ENCODE data around the gene GOLIM4. TPM values are rescaled to one million over a fixed set of nuclear protein-coding genes. Genes with fewer than 3 reads are reported as not detected.

Gene GOLIM4
- total RNA-seq, 1 experiment from 2014 or later: 24.6 TPM

GRCh38 chr3:168037020-168037419 lies 58.7 kb downstream of the GOLIM4 start:
- peaks cover 22 to 45% (median 39%) of the 10 kb centered on the region in 3 experiments for H3K36me3 Mint-ChIP-seq (ENCODE audit: insufficient read depth in 1 of 3, low read depth in 3 of 3)
- H3K27ac Mint-ChIP-seq: no peak overlapping the region
- Histone ChIP-seq H2BK5ac (ENCODE audit: insufficient read length, low read length) (no peak overlapping the region), H3K4me2 (ENCODE audit: insufficient read depth, insufficient read length, low read length) (no peak overlapping the region), H3K9me3 (ENCODE audit: control insufficient read depth, low read depth, low read length) (no peaks in the 10 kb centered on the region), H4K8ac (replicated peaks; ENCODE audit: insufficient read length, low read depth, low read length) (no peak overlapping the region), H3K79me2 (ENCODE audit: insufficient read depth, low read length) (no peaks in the 10 kb centered on the region), H3K27me3 (ENCODE audit: insufficient read depth, low read length) (no peaks in the 10 kb centered on the region), H2AFZ (ENCODE audit: low read length) (no peak overlapping the region), H3K23ac (ENCODE audit: insufficient read length, low read depth, low read length) (no peak overlapping the region), H3T11ph (ENCODE audit: low read length) (no peak overlapping the region), H3K4ac (ENCODE audit: low read depth, low read length) (no peak overlapping the region), H3K79me1 (ENCODE audit: insufficient read depth, low read depth, low read length, poor library complexity, severe bottlenecking) (no peaks in the 10 kb centered on the region), H2AK5ac (ENCODE audit: insufficient read length, low read length) (no peak overlapping the region), H3K56ac (ENCODE audit: insufficient read length, low read depth, low read length) (no peak overlapping the region), H2BK120ac (ENCODE audit: low read depth, low read length, poor library complexity, severe bottlenecking) (no peak overlapping the region), H2BK15ac (ENCODE audit: low read depth, low read length) (no peak overlapping the region), H4K91ac (ENCODE audit: insufficient read length, low read depth, low read length) (no peak overlapping the region), H3K23me2 (ENCODE audit: insufficient read length, low read depth, low read length, poor library complexity, severe bottlenecking) (no peaks in the 10 kb centered on the region), H3K27ac (ENCODE audit: insufficient read length, low read depth, low read length) (no peak overlapping the region), H4K20me1 (ENCODE audit: control insufficient read depth, insufficient read depth, insufficient read length) (no peaks in the 10 kb centered on the region), H3K9ac (ENCODE audit: extremely low read depth, insufficient read length, low read length) (no peak overlapping the region), H3K18ac (ENCODE audit: insufficient read length, low read depth, low read length) (no peak overlapping the region), H3K4me1 (ENCODE audit: insufficient read depth, low read length) (no peaks in the 10 kb centered on the region), H3K14ac (ENCODE audit: insufficient read depth, low read length) (no peak overlapping the region), H4K5ac (ENCODE audit: insufficient read length, low read depth, low read length) (no peak overlapping the region), H2BK12ac (ENCODE audit: insufficient read length, low read depth, low read length) (no peak overlapping the region), H2BK20ac (ENCODE audit: low read depth, low read length, poor library complexity, severe bottlenecking) (no peak overlapping the region)
- H3K27me3 Mint-ChIP-seq (ENCODE audit: low read depth): no peaks in the 10 kb centered on the region
- peaks cover 7% of the 10 kb centered on the region in 2 experiments for H3K4me1 Mint-ChIP-seq
- no peak for TF ChIP-seq CTCF (conservative IDR thresholded peaks at IDR 0.05)
- H3K4me3 Mint-ChIP-seq: no peak overlapping the region
- no peaks in the 10 kb centered on the region for H3K9me3 Mint-ChIP-seq
- WGBS (ENCODE audit: extremely low coverage, insufficient read length, low lambda C conversion rate): no CpG with 5 or more reads among the region's 2 CpGs
- DNase-seq: no peak
